AG04450 (cell line): Measurements from ENCODE around the gene UBN1. TPM values are rescaled to one million over a fixed set of nuclear protein-coding genes. Genes with fewer than 3 reads are reported as not detected.

Experiments
- CTCF ChIA-PET: fragments of 300-600, 350-600 bp; formaldehyde crosslinking; extraction: SDS; loops from one replicate; lab custom pipeline; 2022; ENCODE audit warnings: antibody characterized with exemption, inconsistent platforms; lab: Charles Lee
- POLR2A ChIA-PET: fragments of 350-600 bp; formaldehyde crosslinking; extraction: SDS; loops from one replicate; lab custom pipeline; 2021; ENCODE audit warnings: antibody characterized with exemption, inconsistent platforms; lab: Yijun Ruan, JAX
- DNase-seq: peaks from one replicate; pipeline ENCODE4 v3.0.0-alpha.2; 2011; ENCODE audit warnings: low read depth, low spot score
- H3K27ac ChIP-seq: one replicate; pipeline ENCODE4 v1.5.1; 2012; ENCODE audit warnings: low read depth, low read length, control low read depth
- H3K27me3 ChIP-seq: one replicate; pipeline ENCODE4 v1.6.0; 2012; ENCODE audit warnings: low read length; ENCODE audit not compliant: control insufficient read depth, insufficient read depth
- H3K4me3 ChIP-seq: 2 replicates; pipeline ENCODE4 v1.5.1; 2011; ENCODE audit warnings: mild to moderate bottlenecking, low read depth, low read length, control low read depth
- H3K9me3 ChIP-seq: 2 replicates; pipeline ENCODE4 v1.5.1; 2012; ENCODE audit warnings: low read length; ENCODE audit not compliant: control insufficient read depth, insufficient read depth
- CTCF ChIP-seq: IDR thresholded peaks from 2 replicates; pipeline ENCODE4 v1.5.1; 2011; ENCODE audit warnings: low read depth, low read length, control low read depth, inconsistent platforms
- polyA plus RNA-seq: library from polyadenylated mRNA; depleted of rRNA; stranded (reverse); fragments of >200 nt; gene quantifications from 2 replicates; pipeline ENCODE4 v1.2.3, GENCODE V29; 2011

UBN1 gene
- polyA plus RNA-seq, 1 experiment: 11.2 TPM

GRCh38 chr16:4923853-4924252 lies 76.6 kb downstream of the UBN1 start:
- ChIA-PET POLR2A (no interaction called here), CTCF (no interaction called here)
- no peak for TF ChIP-seq CTCF
- peaks cover 21% of the 10 kb centered on the region for H3K9me3 ChIP-seq
- no peak overlapping the region for H3K27ac ChIP-seq
- H3K27me3 ChIP-seq: peaks cover 2% of the 10 kb centered on the region
- DNase-seq: no peak
- no peak overlapping the region for H3K4me3 ChIP-seq

GRCh38 chr16:4924593-4925292 lies 77.5 kb downstream of the UBN1 start:
- no peak for DNase-seq
- ChIA-PET POLR2A (no interaction called here), CTCF (no interaction called here)
- no peak overlapping the region for H3K27ac ChIP-seq
- TF ChIP-seq CTCF: no peak
- H3K27me3 ChIP-seq: peaks cover 2% of the 10 kb centered on the region
- no peak overlapping the region for H3K4me3 ChIP-seq
- H3K9me3 ChIP-seq: peaks cover 21% of the 10 kb centered on the region

DNA sequence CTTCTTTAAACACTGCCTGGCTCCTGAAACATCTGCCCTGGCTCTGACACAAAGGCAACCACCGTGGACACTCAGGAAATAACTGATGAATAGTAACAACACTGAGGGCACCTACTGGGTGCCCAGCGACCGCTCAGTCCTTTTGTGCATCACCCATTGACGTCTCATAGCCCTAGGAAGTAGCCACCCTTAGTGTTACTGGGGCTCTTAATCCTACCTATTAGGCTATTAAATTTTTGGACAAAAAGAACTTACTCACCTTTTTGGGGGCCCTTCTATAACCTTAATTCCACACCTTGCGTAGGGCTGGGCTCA lies 78.0 kb downstream of the UBN1 start:
- POLR2A ChIA-PET: no interaction called here
- TF ChIP-seq CTCF: no peak
- CTCF ChIA-PET: no interaction called here
- Histone ChIP-seq H3K4me3 (no peak overlapping the region), H3K27ac (no peak overlapping the region), H3K27me3 (peaks cover 2% of the 10 kb centered on the region), H3K9me3 (peaks cover 21% of the 10 kb centered on the region)
- DNase-seq: no peak

DNA sequence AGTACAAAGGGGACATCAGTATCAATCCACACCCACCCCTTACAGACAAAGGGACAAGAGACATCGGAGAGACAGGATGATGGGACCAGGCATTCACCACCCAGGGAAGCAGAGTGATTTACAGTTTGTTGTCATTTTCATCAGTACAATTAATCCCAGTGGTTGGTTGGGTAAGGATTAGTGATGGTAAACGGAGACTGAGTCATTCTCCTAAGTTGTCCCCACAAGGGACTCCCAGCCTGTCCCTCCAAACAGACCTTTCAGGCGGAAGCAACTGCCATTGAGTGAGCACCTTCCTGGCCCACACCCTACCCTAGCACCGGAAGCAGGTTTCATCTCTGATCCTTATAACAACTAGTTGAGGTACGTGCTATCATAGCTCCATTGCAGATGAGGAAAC lies 78.5 kb downstream of the UBN1 start:
- POLR2A ChIA-PET: no interaction called here
- CTCF ChIA-PET: no interaction called here
- Histone ChIP-seq H3K4me3 (no peak overlapping the region), H3K27me3 (peaks cover 2% of the 10 kb centered on the region), H3K9me3 (peaks cover 21% of the 10 kb centered on the region), H3K27ac (no peak overlapping the region)
- no peak for TF ChIP-seq CTCF
- DNase-seq: no peak

DNA sequence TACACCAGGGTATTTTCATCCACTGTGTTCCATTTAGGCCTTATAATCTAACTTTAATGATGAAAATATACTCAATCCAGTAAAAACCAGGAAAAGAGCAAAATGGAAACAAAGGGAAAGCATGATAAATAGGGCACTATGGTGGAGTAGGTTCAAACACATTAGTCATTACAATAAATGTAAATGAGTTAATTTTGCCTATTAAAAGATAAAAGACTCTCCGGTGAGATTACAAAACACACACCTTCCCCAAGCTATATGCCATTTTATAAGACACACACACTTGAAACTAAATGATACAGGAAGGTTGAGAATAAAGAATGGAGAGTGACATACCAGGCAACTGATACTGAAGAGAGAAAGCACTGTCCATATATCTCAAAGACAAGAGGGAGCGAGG lies 79.6 kb downstream of the UBN1 start:
- Histone ChIP-seq H3K4me3 (no peak overlapping the region), H3K9me3 (peaks cover 21% of the 10 kb centered on the region), H3K27ac (no peak overlapping the region), H3K27me3 (peaks cover 10% of the 10 kb centered on the region)
- ChIA-PET CTCF (no interaction called here), POLR2A (no interaction called here)
- TF ChIP-seq CTCF: no peak
- no peak for DNase-seq
